Fibroblast of lung (primary cell): ENCODE measurements around the gene AXL. TPM values are rescaled to one million over a fixed set of nuclear protein-coding genes. Genes with fewer than 3 reads are reported as not detected.
"Not testable (repeated sequence)": the region's sequence is repeated elsewhere in the genome, so short reads cannot be mapped to it uniquely, and the experiment has no call there.

Experiments used
- DNase-seq, 2 donors: peaks; one replicate each; pipeline versions ENCODE4 v3.0.0 to v3.0.0-alpha.2; 2010; ENCODE audit warnings: low read depth in 2 of 2
- H2AFZ ChIP-seq: 2 replicates; pipeline ENCODE4 v1.5.1; 2012; ENCODE audit warnings: low read length, control low read depth, inconsistent platforms
- H3K27ac ChIP-seq: 2 replicates; pipeline ENCODE4 v1.5.1; 2011; ENCODE audit warnings: low read length, control low read depth; ENCODE audit not compliant: insufficient read depth
- H3K27me3 ChIP-seq: 2 replicates; pipeline ENCODE4 v1.5.1; 2011; ENCODE audit warnings: mild to moderate bottlenecking, low read length; ENCODE audit not compliant: control insufficient read depth, insufficient read depth
- H3K36me3 ChIP-seq: 2 replicates; pipeline ENCODE4 v1.5.1; 2011; ENCODE audit warnings: low read length; ENCODE audit not compliant: control insufficient read depth, insufficient read depth
- H3K4me1 ChIP-seq: 2 replicates; pipeline ENCODE4 v1.5.1; 2011; ENCODE audit warnings: low read length; ENCODE audit not compliant: control insufficient read depth, insufficient read depth; ENCODE audit errors: extremely low read depth
- H3K4me2 ChIP-seq: 2 replicates; pipeline ENCODE4 v1.5.1; 2011; ENCODE audit warnings: low read length, control low read depth; ENCODE audit not compliant: insufficient read depth; ENCODE audit errors: extremely low read depth
- H3K4me3 ChIP-seq, 4 experiments: fragments of 200-600 bp in 1 of 4; sonication (generic) in 1 of 4; replicated peaks in 1 of 4; 2 replicates each; pipeline ENCODE4 v1.5.1; 2011 to 2016; ENCODE audit warnings: low read length in 4 of 4, low read depth in 3 of 4, mild to moderate bottlenecking in 3 of 4, control low read depth in 2 of 4, inconsistent platforms in 1 of 4, mixed read lengths in 1 of 4; ENCODE audit not compliant: insufficient read depth in 1 of 4; ENCODE audit errors: control extremely low read depth in 1 of 4
- H3K79me2 ChIP-seq: 2 replicates; pipeline ENCODE4 v1.5.1; 2012; ENCODE audit warnings: mild to moderate bottlenecking, low read length, inconsistent platforms; ENCODE audit not compliant: control insufficient read depth, insufficient read depth
- H3K9ac ChIP-seq: 2 replicates; pipeline ENCODE4 v1.5.1; 2011; ENCODE audit warnings: mild to moderate bottlenecking, low read length, control low read depth; ENCODE audit not compliant: insufficient read depth
- H3K9me3 ChIP-seq: 2 replicates; pipeline ENCODE4 v1.5.1; 2012; ENCODE audit warnings: low read depth, low read length; ENCODE audit not compliant: control insufficient read depth, insufficient read depth
- H4K20me1 ChIP-seq: 2 replicates; pipeline ENCODE4 v1.5.1; 2011; ENCODE audit warnings: low read length; ENCODE audit not compliant: control insufficient read depth, insufficient read depth; ENCODE audit errors: extremely low read depth
- EZH2 ChIP-seq: IDR thresholded peaks from 2 replicates; pipeline ENCODE4 v1.5.1; 2012; ENCODE audit warnings: low read length, control low read depth, mild to moderate bottlenecking; ENCODE audit errors: missing control alignments
- polyA plus RNA-seq, 2 donors: library from polyadenylated mRNA; depleted of rRNA in 1 of 2; stranded (reverse) in 1 of 2; unstranded in 1 of 2; fragments of >200 nt; gene quantifications; 2 replicates each; pipeline ENCODE4 v1.2.1, GENCODE V29; 2011 to 2012; ENCODE audit warnings: missing spikeins in 1 of 2
- total RNA-seq: library from RNA; depleted of rRNA; stranded (reverse); fragments of >200 nt; gene quantifications from 2 replicates; pipeline ENCODE4 v1.2.1, GENCODE V29; 2014
- TF ChIP-seq, protein P1 (sequence below), 2 donors: IDR thresholded peaks in 1 of 2; conservative IDR thresholded peaks in 1 of 2; 1 replicate in 1 of 2; 2 replicates in 1 of 2; pipeline ENCODE4 v1.5.1; 2011 to 2012; ENCODE audit warnings: low read length in 2 of 2, control low read depth in 1 of 2, inconsistent platforms in 1 of 2, low read depth in 1 of 2, mild to moderate bottlenecking in 1 of 2

AXL gene
- total and polyA plus RNA-seq, 2 donors (not counting 1 experiment from before 2014, with no cell fraction given): 223 to 319 TPM

DNA sequence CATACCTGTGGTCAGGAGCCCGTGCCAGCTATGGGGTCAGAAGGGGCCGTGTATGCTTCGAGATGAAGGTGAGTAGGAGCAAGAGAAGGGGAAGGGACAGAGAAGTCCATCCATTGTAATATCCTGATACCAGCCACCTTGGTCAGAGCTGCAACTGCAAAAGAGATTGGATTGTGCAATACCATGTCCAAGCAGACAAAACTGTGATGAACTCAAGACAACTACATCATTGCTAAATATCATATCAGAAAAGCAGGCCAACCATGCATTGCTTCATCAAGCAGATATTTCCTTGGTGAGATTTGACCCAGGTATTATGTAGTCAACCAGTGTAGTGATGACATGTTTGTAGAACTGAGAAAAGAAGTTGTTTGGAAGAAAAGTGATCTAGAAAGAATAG is 57.2 kb downstream of the AXL start:
- H3K79me2 ChIP-seq: peaks cover 9% of the 10 kb centered on the region

DNA sequence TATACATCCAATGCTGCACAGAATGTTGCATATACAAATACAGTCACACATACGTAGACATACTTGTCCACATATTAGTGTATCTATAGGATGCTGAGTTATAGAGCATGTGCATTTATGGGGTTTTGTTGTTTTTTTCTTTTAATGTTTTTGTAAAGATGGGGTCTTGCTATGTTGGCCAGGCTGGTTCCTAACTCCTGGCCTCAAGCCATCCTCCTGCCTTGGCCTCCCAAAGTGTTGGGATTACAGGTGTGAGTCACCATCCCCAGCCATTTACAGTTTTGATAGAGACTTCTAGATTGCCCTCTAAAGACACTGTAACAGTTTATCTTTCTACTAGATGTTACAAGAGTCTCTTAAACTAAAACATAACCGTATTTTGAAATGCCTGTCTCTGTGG is 59.5 kb downstream of the AXL start:
- Histone ChIP-seq H3K4me3 (no peak overlapping the region), H2AFZ (no peak overlapping the region)
- TF ChIP-seq EZH2: no peak
- TF ChIP-seq, protein P1, sequence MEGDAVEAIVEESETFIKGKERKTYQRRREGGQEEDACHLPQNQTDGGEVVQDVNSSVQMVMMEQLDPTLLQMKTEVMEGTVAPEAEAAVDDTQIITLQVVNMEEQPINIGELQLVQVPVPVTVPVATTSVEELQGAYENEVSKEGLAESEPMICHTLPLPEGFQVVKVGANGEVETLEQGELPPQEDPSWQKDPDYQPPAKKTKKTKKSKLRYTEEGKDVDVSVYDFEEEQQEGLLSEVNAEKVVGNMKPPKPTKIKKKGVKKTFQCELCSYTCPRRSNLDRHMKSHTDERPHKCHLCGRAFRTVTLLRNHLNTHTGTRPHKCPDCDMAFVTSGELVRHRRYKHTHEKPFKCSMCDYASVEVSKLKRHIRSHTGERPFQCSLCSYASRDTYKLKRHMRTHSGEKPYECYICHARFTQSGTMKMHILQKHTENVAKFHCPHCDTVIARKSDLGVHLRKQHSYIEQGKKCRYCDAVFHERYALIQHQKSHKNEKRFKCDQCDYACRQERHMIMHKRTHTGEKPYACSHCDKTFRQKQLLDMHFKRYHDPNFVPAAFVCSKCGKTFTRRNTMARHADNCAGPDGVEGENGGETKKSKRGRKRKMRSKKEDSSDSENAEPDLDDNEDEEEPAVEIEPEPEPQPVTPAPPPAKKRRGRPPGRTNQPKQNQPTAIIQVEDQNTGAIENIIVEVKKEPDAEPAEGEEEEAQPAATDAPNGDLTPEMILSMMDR (conservative IDR thresholded peaks at IDR 0.05 in 1 of 2, IDR thresholded peaks at IDR 0.05 in 1 of 2; ENCODE audit: low read depth in 1 of 2, low read length in 2 of 2): no peak

More for the DNA sequence above, 57.2 kb downstream of the AXL start:
- Histone ChIP-seq H2AFZ (no peak overlapping the region), H3K4me1 (no peaks in the 10 kb centered on the region), H3K4me3 (no peak overlapping the region), H3K27ac (no peak overlapping the region), H3K4me2 (no peak overlapping the region), H3K36me3 (peaks cover 37% of the 10 kb centered on the region), H4K20me1 (no peaks in the 10 kb centered on the region), H3K9me3 (no peaks in the 10 kb centered on the region), H3K9ac (no peak overlapping the region), H3K27me3 (no peaks in the 10 kb centered on the region)
- DNase-seq: peak in 1 of 2 donors; percentile 11
- TF ChIP-seq, protein P1 (conservative IDR thresholded peaks at IDR 0.05 in 1 of 2, IDR thresholded peaks at IDR 0.05 in 1 of 2; ENCODE audit: low read depth in 1 of 2, low read length in 2 of 2): no peak
- TF ChIP-seq EZH2: no peak

DNA sequence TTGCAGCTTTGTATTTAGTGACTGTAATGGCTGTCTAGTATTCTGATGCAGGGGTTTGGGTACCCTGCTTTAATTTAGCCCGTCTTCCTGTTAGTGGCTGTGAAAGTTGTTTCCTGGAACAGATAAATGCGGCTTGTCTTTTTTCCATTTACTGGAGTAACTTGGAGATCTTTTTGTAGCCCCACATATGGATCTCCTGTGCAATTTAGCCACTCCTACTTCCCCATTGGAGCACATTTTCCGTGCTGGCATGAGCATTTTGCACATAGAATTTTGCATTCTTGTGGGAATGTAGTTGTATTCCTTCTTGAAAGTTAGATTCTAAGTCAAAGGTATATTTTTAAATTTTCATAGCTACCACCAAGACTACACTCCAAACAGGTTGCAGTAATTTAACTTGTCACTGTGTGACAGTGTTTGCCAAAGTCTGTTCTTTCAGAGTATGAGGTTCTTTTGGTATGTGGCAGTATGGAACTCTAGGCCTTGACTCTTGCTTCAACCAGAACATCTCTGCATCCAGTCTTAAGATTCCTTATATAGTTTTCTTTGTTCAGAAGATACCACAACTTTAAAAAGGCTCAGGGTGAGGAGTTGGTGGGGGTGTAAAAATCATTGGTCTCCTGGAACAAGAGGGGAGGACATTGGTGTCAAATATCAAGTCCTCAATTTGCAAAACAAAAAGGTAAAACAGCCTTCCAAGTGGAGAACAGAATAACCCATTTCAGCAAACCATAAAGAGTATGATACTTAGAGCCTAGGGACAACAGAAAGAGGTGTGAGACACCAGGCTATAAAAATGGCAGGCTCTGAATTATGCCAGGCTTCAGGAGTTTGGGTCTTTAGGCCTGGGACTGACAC is 69.9 kb downstream of the AXL start:
- Histone ChIP-seq H3K36me3 (peaks cover 22% of the 10 kb centered on the region), H3K27me3 (no peaks in the 10 kb centered on the region), H3K9me3 (no peaks in the 10 kb centered on the region), H4K20me1 (no peaks in the 10 kb centered on the region), H2AFZ (no peak overlapping the region), H3K4me1 (no peaks in the 10 kb centered on the region), H3K27ac (no peak overlapping the region), H3K9ac (no peak overlapping the region), H3K4me3 (no peak overlapping the region), H3K79me2 (peaks cover 1% of the 10 kb centered on the region), H3K4me2 (no peak overlapping the region)
- TF ChIP-seq, protein P1 (conservative IDR thresholded peaks at IDR 0.05 in 1 of 2, IDR thresholded peaks at IDR 0.05 in 1 of 2; ENCODE audit: low read depth in 1 of 2, low read length in 2 of 2): no peak
- TF ChIP-seq EZH2: no peak
- DNase-seq: no peak

More for the DNA sequence above, 59.5 kb downstream of the AXL start:
- Histone ChIP-seq H3K9ac (no peak overlapping the region), H3K79me2 (peaks cover 2% of the 10 kb centered on the region), H3K9me3 (no peaks in the 10 kb centered on the region), H4K20me1 (no peaks in the 10 kb centered on the region), H3K4me1 (no peaks in the 10 kb centered on the region), H3K36me3 (peaks cover 26% of the 10 kb centered on the region), H3K4me2 (no peak overlapping the region), H3K27me3 (no peaks in the 10 kb centered on the region), H3K27ac (no peak overlapping the region)
- no peak for DNase-seq

DNA sequence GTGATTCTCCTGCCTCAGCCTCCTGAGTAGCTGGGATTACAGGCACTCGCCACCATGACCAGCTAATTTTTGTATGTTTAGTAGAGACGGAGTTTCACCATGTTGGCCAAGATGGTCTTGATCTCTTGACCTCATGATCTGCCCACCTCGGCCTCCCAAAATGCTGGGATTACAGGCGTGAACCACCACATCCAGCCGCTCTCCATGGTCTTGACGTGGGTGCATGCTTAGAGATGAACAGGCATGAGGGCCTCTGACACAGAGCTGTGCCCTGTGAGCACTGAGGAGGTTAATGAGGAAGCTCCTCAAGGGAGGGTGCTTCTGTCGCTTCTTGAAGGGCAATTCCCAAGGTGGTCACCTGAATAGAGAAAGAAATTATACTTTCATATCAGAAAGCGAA is 70.8 kb downstream of the AXL start:
- not testable (repeated sequence) for DNase-seq, H4K20me1 ChIP-seq, H3K27me3 ChIP-seq, H3K4me1 ChIP-seq, H3K4me2 ChIP-seq, H3K9me3 ChIP-seq, H3K79me2 ChIP-seq, H3K9ac ChIP-seq, H2AFZ ChIP-seq, H3K27ac ChIP-seq, H3K4me3 ChIP-seq
- peaks cover 30% of the 10 kb centered on the region for H3K36me3 ChIP-seq
